Neural cell (in vitro differentiated cells): Measurements from ENCODE around the gene RAC3.
A peak's percentile ranks its signal among the peaks of the same experiment; 100 is the strongest.

Experiments used
- EP300 ChIP-seq: fragments of 450-650 bp; conservative IDR thresholded peaks from 2 replicates; pipeline ENCODE4 v1.6.1; 2014; ENCODE audit warnings: antibody characterized with exemption, mild to moderate bottlenecking, moderate library complexity; ENCODE audit not compliant: poor library complexity, severe bottlenecking
- EZH2 ChIP-seq: fragments of 200-600, 300-800 bp; shearing (Covaris generic), sonication (generic); IDR thresholded peaks from 2 replicates; pipeline ENCODE4 v1.6.1; 2014; ENCODE audit warnings: antibody characterized with exemption, low read length, borderline replicate concordance, mild to moderate bottlenecking; ENCODE audit not compliant: insufficient read depth, poor library complexity, severe bottlenecking
- REST ChIP-seq: IDR thresholded peaks from 2 replicates; pipeline ENCODE4 v1.6.1; 2012; ENCODE audit warnings: borderline replicate concordance
- SMC3 ChIP-seq: fragments of 450-650 bp; conservative IDR thresholded peaks from 2 replicates; pipeline ENCODE4 v1.6.1; 2014; ENCODE audit warnings: antibody characterized with exemption, mild to moderate bottlenecking, moderate library complexity; ENCODE audit not compliant: poor library complexity
- TF ChIP-seq, protein P1 (sequence below): fragments of 450-650 bp; IDR thresholded peaks from 2 replicates; pipeline ENCODE4 v1.5.1; 2014; ENCODE audit warnings: antibody characterized with exemption, mild to moderate bottlenecking, moderate library complexity; ENCODE audit not compliant: poor library complexity, severe bottlenecking

- TF ChIP-seq EZH2 (no peak), EP300 (no peak), REST (no peak), SMC3 (no peak)
- TF ChIP-seq, protein P1, sequence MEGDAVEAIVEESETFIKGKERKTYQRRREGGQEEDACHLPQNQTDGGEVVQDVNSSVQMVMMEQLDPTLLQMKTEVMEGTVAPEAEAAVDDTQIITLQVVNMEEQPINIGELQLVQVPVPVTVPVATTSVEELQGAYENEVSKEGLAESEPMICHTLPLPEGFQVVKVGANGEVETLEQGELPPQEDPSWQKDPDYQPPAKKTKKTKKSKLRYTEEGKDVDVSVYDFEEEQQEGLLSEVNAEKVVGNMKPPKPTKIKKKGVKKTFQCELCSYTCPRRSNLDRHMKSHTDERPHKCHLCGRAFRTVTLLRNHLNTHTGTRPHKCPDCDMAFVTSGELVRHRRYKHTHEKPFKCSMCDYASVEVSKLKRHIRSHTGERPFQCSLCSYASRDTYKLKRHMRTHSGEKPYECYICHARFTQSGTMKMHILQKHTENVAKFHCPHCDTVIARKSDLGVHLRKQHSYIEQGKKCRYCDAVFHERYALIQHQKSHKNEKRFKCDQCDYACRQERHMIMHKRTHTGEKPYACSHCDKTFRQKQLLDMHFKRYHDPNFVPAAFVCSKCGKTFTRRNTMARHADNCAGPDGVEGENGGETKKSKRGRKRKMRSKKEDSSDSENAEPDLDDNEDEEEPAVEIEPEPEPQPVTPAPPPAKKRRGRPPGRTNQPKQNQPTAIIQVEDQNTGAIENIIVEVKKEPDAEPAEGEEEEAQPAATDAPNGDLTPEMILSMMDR: peak; percentile 52
These were observed 11.5 kb upstream of the RAC3 start for GRCh38 chr17:82019690-82020571.
